HFFc6 (cell line): ENCODE results near the gene ZNF521. TPM values are rescaled to one million over a fixed set of nuclear protein-coding genes. Genes with fewer than 3 reads are reported as not detected.

Experiments
- DNase-seq: peaks from one replicate; pipeline ENCODE4 v3.0.0-alpha.2; 2018
- H3K27ac Mint-ChIP-seq: 2 replicates; pipeline ENCODE4 v1.8.0; 2020; ENCODE audit warnings: mild to moderate bottlenecking, mixed read lengths
- H3K27me3 Mint-ChIP-seq: 2 replicates; pipeline ENCODE4 v1.8.0; 2021; ENCODE audit warnings: mild to moderate bottlenecking, moderate library complexity, mixed read lengths; ENCODE audit not compliant: insufficient read depth
- H3K36me3 Mint-ChIP-seq: 2 replicates; pipeline ENCODE4 v1.8.0; 2021; ENCODE audit warnings: low read depth, mixed read lengths
- H3K4me1 Mint-ChIP-seq: 2 replicates; pipeline ENCODE4 v1.8.0; 2020; ENCODE audit warnings: low read depth, mixed read lengths
- H3K4me3 Mint-ChIP-seq: 2 replicates; pipeline ENCODE4 v1.8.0; 2020; ENCODE audit warnings: mild to moderate bottlenecking, moderate library complexity, mixed read lengths
- H3K9me3 Mint-ChIP-seq: 2 replicates; pipeline ENCODE4 v1.8.0; 2020; ENCODE audit warnings: mild to moderate bottlenecking, mixed read lengths
- total RNA-seq, 6 experiments: library from RNA; stranded (reverse); fragmentation: NEBNext Ultra II Directional; extraction: Animal tissue kit (Norgen Biotek cat#: 25700); gene quantifications; 2 replicates in 1 of 6; 3 replicates in 5 of 6; pipeline ENCODE4 v1.2.3, GENCODE V29; 2021
- TF ChIP-seq, protein P1 (sequence below): fragments of 200-600 bp; sonication (generic); IDR thresholded peaks from 2 replicates; pipeline ENCODE4 v1.5.0; 2021; ENCODE audit warnings: antibody characterized with exemption, mild to moderate bottlenecking

Gene ZNF521
- total RNA-seq, 6 experiments from 2014 or later = 0.27 to 5.3 (median 0.84) TPM

GRCh38 chr18:25305584-25305983 lies 46.4 kb downstream of the ZNF521 start:
- Mint-ChIP-seq H3K27ac (no peak overlapping the region), H3K4me1 (peaks cover 13% of the 10 kb centered on the region; the same call in 1 of the 2 replicates), H3K36me3 (no peaks in the 10 kb centered on the region), H3K27me3 (no peaks in the 10 kb centered on the region; the same call in 1 of the 2 replicates), H3K9me3 (no peaks in the 10 kb centered on the region), H3K4me3 (no peak overlapping the region)
- TF ChIP-seq, protein P1, sequence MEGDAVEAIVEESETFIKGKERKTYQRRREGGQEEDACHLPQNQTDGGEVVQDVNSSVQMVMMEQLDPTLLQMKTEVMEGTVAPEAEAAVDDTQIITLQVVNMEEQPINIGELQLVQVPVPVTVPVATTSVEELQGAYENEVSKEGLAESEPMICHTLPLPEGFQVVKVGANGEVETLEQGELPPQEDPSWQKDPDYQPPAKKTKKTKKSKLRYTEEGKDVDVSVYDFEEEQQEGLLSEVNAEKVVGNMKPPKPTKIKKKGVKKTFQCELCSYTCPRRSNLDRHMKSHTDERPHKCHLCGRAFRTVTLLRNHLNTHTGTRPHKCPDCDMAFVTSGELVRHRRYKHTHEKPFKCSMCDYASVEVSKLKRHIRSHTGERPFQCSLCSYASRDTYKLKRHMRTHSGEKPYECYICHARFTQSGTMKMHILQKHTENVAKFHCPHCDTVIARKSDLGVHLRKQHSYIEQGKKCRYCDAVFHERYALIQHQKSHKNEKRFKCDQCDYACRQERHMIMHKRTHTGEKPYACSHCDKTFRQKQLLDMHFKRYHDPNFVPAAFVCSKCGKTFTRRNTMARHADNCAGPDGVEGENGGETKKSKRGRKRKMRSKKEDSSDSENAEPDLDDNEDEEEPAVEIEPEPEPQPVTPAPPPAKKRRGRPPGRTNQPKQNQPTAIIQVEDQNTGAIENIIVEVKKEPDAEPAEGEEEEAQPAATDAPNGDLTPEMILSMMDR = no peak
- DNase-seq = no peak

GRCh38 chr18:25300492-25300891 lies 51.5 kb downstream of the ZNF521 start:
- H3K27ac Mint-ChIP-seq = no peak overlapping the region
- TF ChIP-seq, protein P1 = no peak
- H3K9me3 Mint-ChIP-seq = no peaks in the 10 kb centered on the region
- no peaks in the 10 kb centered on the region for H3K36me3 Mint-ChIP-seq
- no peaks in the 10 kb centered on the region for H3K27me3 Mint-ChIP-seq
- no peak for DNase-seq
- H3K4me1 Mint-ChIP-seq = peaks cover 21% of the 10 kb centered on the region
- H3K4me3 Mint-ChIP-seq = no peak overlapping the region

DNA sequence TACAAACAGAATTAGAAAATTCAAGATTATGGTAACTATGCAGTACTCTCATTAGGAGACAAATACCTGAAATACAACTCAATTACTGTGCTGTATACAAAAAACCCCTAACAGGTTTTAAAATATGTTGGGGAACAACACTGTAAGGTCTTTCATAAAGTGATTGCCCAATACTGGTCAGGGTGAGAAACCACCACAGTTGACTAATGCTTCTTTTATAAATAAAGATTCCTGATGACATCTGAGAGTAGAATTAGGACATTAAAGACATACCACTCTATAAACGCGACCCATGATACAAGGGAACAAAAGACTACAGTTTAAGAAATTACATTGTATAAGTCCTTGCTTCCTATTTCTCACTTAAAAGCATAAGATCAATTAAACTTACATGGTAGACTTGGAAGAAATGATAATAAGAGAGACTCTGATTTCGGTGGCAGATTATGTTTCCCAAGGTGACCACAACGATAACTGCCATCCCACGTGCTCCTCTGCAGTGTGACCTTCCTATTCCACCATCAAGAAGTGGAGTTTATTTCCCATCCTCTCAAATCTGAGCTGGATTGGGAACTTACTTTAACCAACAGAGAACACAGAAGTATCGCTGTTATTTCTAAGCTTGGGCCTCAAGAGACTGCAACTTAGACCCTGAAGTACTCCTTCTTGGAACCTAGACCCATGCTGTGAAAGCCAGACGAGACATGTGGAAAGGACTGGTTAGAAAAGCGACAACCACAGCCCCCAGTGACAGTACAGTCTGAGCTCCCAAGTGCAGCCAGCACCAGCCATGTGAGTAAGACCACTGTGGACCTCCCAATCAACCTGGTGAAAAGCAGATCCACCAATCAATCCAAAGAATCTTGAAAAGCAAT lies 52.3 kb downstream of the ZNF521 start:
- peak overlapping the region; percentile 68; the same call in 1 of the 2 replicates for H3K4me3 Mint-ChIP-seq
- no peaks in the 10 kb centered on the region for H3K27me3 Mint-ChIP-seq
- peaks cover 19% of the 10 kb centered on the region for H3K4me1 Mint-ChIP-seq
- TF ChIP-seq, protein P1 = no peak
- H3K27ac Mint-ChIP-seq = peak overlapping the region; percentile 92
- no peaks in the 10 kb centered on the region for H3K9me3 Mint-ChIP-seq
- DNase-seq = peak; percentile 60
- no peaks in the 10 kb centered on the region for H3K36me3 Mint-ChIP-seq

DNA sequence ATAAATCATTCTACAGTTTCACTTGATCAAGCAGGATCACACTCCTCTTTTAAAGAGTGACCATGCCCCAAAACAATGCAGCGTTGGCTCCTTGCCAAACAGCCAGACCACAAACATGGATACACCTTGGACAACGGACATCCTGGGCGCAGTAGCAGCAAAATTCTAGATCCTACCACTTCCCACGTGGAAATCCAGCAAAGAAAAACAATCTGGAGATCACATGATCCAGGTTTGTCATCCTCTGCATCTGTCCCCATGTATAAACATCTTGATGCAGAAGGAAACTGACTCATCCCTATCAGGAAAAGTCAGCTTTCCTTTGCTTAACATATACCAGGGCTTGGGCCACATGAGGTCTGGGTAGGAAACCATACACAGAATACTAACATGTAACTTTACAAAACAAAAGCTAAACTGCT lies 53.1 kb downstream of the ZNF521 start:
- Mint-ChIP-seq H3K36me3 (no peaks in the 10 kb centered on the region), H3K27ac (peak overlapping the region; percentile 92), H3K9me3 (no peaks in the 10 kb centered on the region), H3K4me3 (peak overlapping the region; percentile 68), H3K27me3 (no peaks in the 10 kb centered on the region), H3K4me1 (peaks cover 19% of the 10 kb centered on the region)
- TF ChIP-seq, protein P1 = no peak
- peak; percentile 90 for DNase-seq

DNA sequence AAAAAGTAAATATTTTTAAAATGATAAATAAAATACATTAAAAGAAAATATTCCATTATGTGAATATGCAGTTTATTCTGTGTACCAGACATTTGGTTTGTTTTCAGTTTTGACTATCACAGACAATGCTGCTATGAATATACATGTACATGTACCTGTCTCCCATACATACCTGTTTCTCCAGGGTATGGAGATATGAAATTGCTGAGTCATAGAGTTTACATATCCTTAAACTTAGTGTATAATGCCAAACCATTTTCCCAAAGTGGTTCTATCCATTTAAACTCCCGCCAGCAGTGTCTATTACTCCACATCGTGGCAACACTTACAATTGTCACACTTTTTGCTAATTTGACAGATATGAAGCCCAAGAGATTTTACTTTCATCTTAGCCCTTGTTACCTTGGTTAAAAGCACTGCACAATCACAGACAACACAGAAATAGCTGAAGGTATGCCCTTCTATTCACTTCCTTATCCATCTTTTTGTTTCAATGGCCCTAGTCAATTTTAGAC lies 56.3 kb downstream of the ZNF521 start:
- TF ChIP-seq, protein P1 = no peak
- Mint-ChIP-seq H3K36me3 (no peaks in the 10 kb centered on the region), H3K27ac (no peak overlapping the region), H3K4me3 (no peak overlapping the region), H3K27me3 (no peaks in the 10 kb centered on the region), H3K9me3 (no peaks in the 10 kb centered on the region), H3K4me1 (peaks cover 19% of the 10 kb centered on the region)
- no peak for DNase-seq
